Endothelial cell of umbilical vein (primary cell): Measurements from ENCODE around the gene NWD2. TPM values are rescaled to one million over a fixed set of nuclear protein-coding genes. Genes with fewer than 3 reads are reported as not detected.

Source experiments
- BruUV-seq: library from RNA; stranded (reverse); fragments of 400-500 nt; replicated peaks from 2 replicates; lab custom pipeline; 2021; lab: Mats Ljungman, UMichigan
- CTCF ChIA-PET: fragments of 300-600, 350-600 bp; sonication (Branson Sonifier 250); formaldehyde crosslinking; loops from one replicate; lab custom pipeline; 2021; ENCODE audit warnings: antibody characterized with exemption, inconsistent platforms; lab: Charles Lee
- POLR2A ChIA-PET: fragments of 300-600, 350-600 bp; sonication (Branson Sonifier 250); formaldehyde crosslinking; loops from one replicate; lab custom pipeline; 2021; ENCODE audit warnings: antibody characterized with exemption, inconsistent platforms; lab: Charles Lee
- DNase-seq: peaks from one replicate; pipeline ENCODE4 v3.0.0-alpha.2; 2011; ENCODE audit warnings: low read depth, low spot score
- FAIRE-seq: peaks from 2 replicates; lab custom pipeline; 2011; peaks lifted over from hg19 to GRCh38; lab: Jason Lieb, UNC
- H2AFZ ChIP-seq: 2 replicates; pipeline ENCODE4 v1.6.0; 2012; ENCODE audit warnings: low read depth, low read length, control low read depth, inconsistent platforms
- H3K27ac ChIP-seq: 2 replicates; pipeline ENCODE4 v1.5.1; 2011; ENCODE audit warnings: low read depth, mild to moderate bottlenecking, control low read depth, low read length, moderate library complexity; ENCODE audit not compliant: insufficient read depth
- H3K27me3 ChIP-seq, 2 experiments: 2 replicates each; pipeline versions ENCODE4 v1.6.0 to v1.6.1; 2011; ENCODE audit warnings: low read length in 2 of 2, mixed read lengths in 1 of 2; ENCODE audit not compliant: control insufficient read depth in 2 of 2, insufficient read depth in 2 of 2
- H3K36me3 ChIP-seq, 2 experiments: 2 replicates in 1 of 2; 3 replicates in 1 of 2; pipeline ENCODE4 v1.5.1; 2011; ENCODE audit warnings: low read length in 2 of 2, mild to moderate bottlenecking in 1 of 2, moderate library complexity in 1 of 2; ENCODE audit not compliant: control insufficient read depth in 2 of 2, insufficient read depth in 2 of 2; ENCODE audit errors: extremely low read depth in 1 of 2
- H3K4me1 ChIP-seq: 3 replicates; pipeline ENCODE4 v1.5.1; 2011; ENCODE audit warnings: mild to moderate bottlenecking, low read length; ENCODE audit not compliant: control insufficient read depth, insufficient read depth; ENCODE audit errors: extremely low read depth
- H3K4me2 ChIP-seq: 2 replicates; pipeline ENCODE4 v1.6.1; 2011; ENCODE audit warnings: low read length, control low read depth, mixed read lengths; ENCODE audit not compliant: insufficient read depth
- H3K4me3 ChIP-seq, 3 experiments: fragments of 200-600 bp in 1 of 3; sonication (generic), shearing (Covaris generic) in 1 of 3; replicated peaks in 1 of 3; 2 replicates each; pipeline ENCODE4 v1.5.1; 2011 to 2016; ENCODE audit warnings: control low read depth in 3 of 3, low read length in 3 of 3, mild to moderate bottlenecking in 2 of 3, inconsistent platforms in 1 of 3, low read depth in 1 of 3, moderate library complexity in 1 of 3; ENCODE audit not compliant: insufficient read depth in 1 of 3
- H3K79me2 ChIP-seq: 2 replicates; pipeline ENCODE4 v1.6.0; 2012; ENCODE audit warnings: low read length, inconsistent platforms; ENCODE audit not compliant: control insufficient read depth, insufficient read depth
- H3K9ac ChIP-seq: replicated peaks from 2 replicates; pipeline ENCODE3; 2011; ENCODE audit warnings: low read length, control low read depth; ENCODE audit not compliant: insufficient read depth; ENCODE audit errors: extremely low read depth
- H3K9me1 ChIP-seq: replicated peaks from 3 replicates; pipeline ENCODE4 v1.6.0; 2011; ENCODE audit warnings: mild to moderate bottlenecking, low read length; ENCODE audit not compliant: control insufficient read depth, insufficient read depth; ENCODE audit errors: extremely low read depth
- H3K9me3 ChIP-seq: replicated peaks from 2 replicates; pipeline ENCODE4 v1.5.1; 2012; ENCODE audit warnings: low read length, inconsistent platforms; ENCODE audit not compliant: control insufficient read depth, insufficient read depth
- H4K20me1 ChIP-seq: replicated peaks from 2 replicates; pipeline ENCODE3; 2011; ENCODE audit warnings: mild to moderate bottlenecking, low read length; ENCODE audit not compliant: control insufficient read depth, insufficient read depth; ENCODE audit errors: extremely low read depth
- EZH2 ChIP-seq: IDR thresholded peaks from 2 replicates; pipeline ENCODE4 v1.6.1; 2012; ENCODE audit warnings: borderline replicate concordance, low read depth, mild to moderate bottlenecking, moderate library complexity, low read length, inconsistent platforms; ENCODE audit not compliant: severe bottlenecking
- GATA2 ChIP-seq: IDR thresholded peaks from 2 replicates; pipeline ENCODE4 v1.7.0; 2011; ENCODE audit warnings: low read depth, mild to moderate bottlenecking, moderate library complexity, mixed read lengths, low read length; ENCODE audit not compliant: insufficient read length, insufficient read depth
- JUN ChIP-seq: IDR thresholded peaks from 2 replicates; pipeline ENCODE4 v1.6.1; 2011; ENCODE audit warnings: borderline replicate concordance, low read depth; ENCODE audit not compliant: insufficient read length, insufficient read depth
- MYC ChIP-seq: IDR thresholded peaks from one replicate; pipeline ENCODE4 v1.6.1; 2011; ENCODE audit warnings: mild to moderate bottlenecking, low read depth, low read length
- POLR2AphosphoS5 ChIP-seq: IDR thresholded peaks from 2 replicates; pipeline ENCODE4 v1.6.1; 2012; ENCODE audit warnings: low read depth, mild to moderate bottlenecking, control low read depth, low read length, moderate library complexity; ENCODE audit not compliant: insufficient read depth
- dilution Hi-C: fragments of 300-500 bp; cut with MboI; formaldehyde crosslinking; loops from one replicate; pipeline ENCODE4 v1.15.0; 2019; ENCODE audit warnings: low sequenced_read_pairs; ENCODE audit not compliant: extremely low pct_ligation_motif_present
- intact Hi-C: fragments of 100-400 bp; cut with micrococcal nuclease; formaldehyde crosslinking; loops from one replicate; pipeline ENCODE4 v1.10.0; 2022
- polyA plus RNA-seq, 4 experiments: library from polyadenylated mRNA; depleted of rRNA in 3 of 4; stranded (reverse) in 3 of 4; unstranded in 1 of 4; fragments of >200 nt; gene quantifications; 2 replicates each; pipeline versions ENCODE4 v1.2.1 to v1.2.3, GENCODE V29; 2011 to 2012; ENCODE audit warnings: missing spikeins in 1 of 4
- total RNA-seq: library from RNA; stranded (reverse); gene quantifications from 2 replicates; pipeline ENCODE4 v1.2.3, GENCODE V29; 2021
- TF ChIP-seq, protein P1 (sequence below), 2 donors: IDR thresholded peaks; 1 replicate in 1 of 2; 2 replicates in 1 of 2; pipeline ENCODE4 v1.5.1; 2011; ENCODE audit warnings: low read length in 2 of 2, mild to moderate bottlenecking in 2 of 2, moderate library complexity in 2 of 2, control low read depth in 1 of 2, inconsistent platforms in 1 of 2, low read depth in 1 of 2; ENCODE audit not compliant: insufficient read depth in 1 of 2; ENCODE audit errors: extremely low read depth in 1 of 2

The NWD2 gene
- total and polyA plus RNA-seq, 2 donors (not counting 3 experiments of a cell fraction or from before 2014, with no cell fraction given): not detected

DNA sequence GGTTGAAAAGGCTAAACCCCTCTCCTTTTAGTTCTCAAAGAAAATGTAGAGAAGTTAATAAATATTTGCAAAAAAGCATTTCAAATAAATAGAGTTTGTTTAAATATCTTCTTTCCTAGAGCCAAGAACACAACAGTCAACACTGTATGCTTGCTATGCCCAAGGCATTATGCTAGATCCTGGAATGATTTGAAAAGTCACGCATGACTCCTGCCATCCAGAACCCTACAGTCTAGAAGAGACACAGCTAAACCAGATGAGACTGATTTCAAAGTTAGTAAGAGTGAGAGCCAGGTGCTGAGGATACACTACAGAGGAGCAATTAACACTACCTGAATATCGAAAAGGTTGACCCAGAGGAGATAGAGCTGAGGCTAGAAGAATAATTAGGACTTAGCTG, 205.8 kb downstream of the NWD2 start:
- no peak overlapping the region for H3K9ac ChIP-seq
- DNase-seq: no peak
- no peak overlapping the region for H3K4me3 ChIP-seq
- H3K79me2 ChIP-seq: no peaks in the 10 kb centered on the region
- ChIA-PET POLR2A (no interaction called here), CTCF (interaction anchor here (7.5 kb wide), 1 partner anchor 115 kb away, joined by 181 read pairs; no protein-coding TSS in a partner anchor)
- H3K9me3 ChIP-seq: no peaks in the 10 kb centered on the region
- no peaks in the 10 kb centered on the region for H3K9me1 ChIP-seq
- H3K27ac ChIP-seq: no peak overlapping the region
- intact Hi-C loops (no loop called here), dilution Hi-C loops (no loop called here)
- H4K20me1 ChIP-seq: no peaks in the 10 kb centered on the region
- H3K36me3 ChIP-seq: no peaks in the 10 kb centered on the region
- no peak overlapping the region for H2AFZ ChIP-seq
- H3K4me2 ChIP-seq: no peak overlapping the region
- FAIRE-seq: no peak
- TF ChIP-seq GATA2 (no peak), JUN (no peak), MYC (no peak), POLR2AphosphoS5 (no peak), EZH2 (no peak)
- TF ChIP-seq, protein P1, sequence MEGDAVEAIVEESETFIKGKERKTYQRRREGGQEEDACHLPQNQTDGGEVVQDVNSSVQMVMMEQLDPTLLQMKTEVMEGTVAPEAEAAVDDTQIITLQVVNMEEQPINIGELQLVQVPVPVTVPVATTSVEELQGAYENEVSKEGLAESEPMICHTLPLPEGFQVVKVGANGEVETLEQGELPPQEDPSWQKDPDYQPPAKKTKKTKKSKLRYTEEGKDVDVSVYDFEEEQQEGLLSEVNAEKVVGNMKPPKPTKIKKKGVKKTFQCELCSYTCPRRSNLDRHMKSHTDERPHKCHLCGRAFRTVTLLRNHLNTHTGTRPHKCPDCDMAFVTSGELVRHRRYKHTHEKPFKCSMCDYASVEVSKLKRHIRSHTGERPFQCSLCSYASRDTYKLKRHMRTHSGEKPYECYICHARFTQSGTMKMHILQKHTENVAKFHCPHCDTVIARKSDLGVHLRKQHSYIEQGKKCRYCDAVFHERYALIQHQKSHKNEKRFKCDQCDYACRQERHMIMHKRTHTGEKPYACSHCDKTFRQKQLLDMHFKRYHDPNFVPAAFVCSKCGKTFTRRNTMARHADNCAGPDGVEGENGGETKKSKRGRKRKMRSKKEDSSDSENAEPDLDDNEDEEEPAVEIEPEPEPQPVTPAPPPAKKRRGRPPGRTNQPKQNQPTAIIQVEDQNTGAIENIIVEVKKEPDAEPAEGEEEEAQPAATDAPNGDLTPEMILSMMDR (IDR thresholded peaks at IDR 0.05; ENCODE audit: extremely low read depth in 1 of 2, insufficient read depth in 1 of 2, low read depth in 1 of 2, low read length in 2 of 2): no peak
- peaks cover 20 to 25% of the 10 kb centered on the region in 2 experiments for H3K27me3 ChIP-seq
- peaks cover 9% of the 10 kb centered on the region for H3K4me1 ChIP-seq
- BruUV-seq: no TSS peak
